ENCODE data around the gene SFRP4.
A peak's percentile ranks its signal among the peaks of the same experiment; 100 is the strongest.

Gene SFRP4

GRCh38 chr7:37942934-37943610 is 26.5 kb upstream of the SFRP4 start:
- CTCF ChIA-PET: no interaction called here
- no peak for DNase-seq

GRCh38 chr7:37933018-37933566 is 16.5 kb upstream of the SFRP4 start:
- no peaks in the 10 kb centered on the region for H3K27me3 Mint-ChIP-seq
- no peak overlapping the region for H3K4me3 Mint-ChIP-seq
- H3K27ac Mint-ChIP-seq: no peak overlapping the region
- DNase-seq: no peak
- CTCF ChIA-PET: interaction anchor here (1.8 kb wide), 1 partner anchor 15 kb away, joined by 4 read pairs; no protein-coding TSS in a partner anchor
- no peaks in the 10 kb centered on the region for H3K36me3 Mint-ChIP-seq
- no peaks in the 10 kb centered on the region for H3K4me1 Mint-ChIP-seq
- no peaks in the 10 kb centered on the region for H3K9me3 Mint-ChIP-seq

More at GRCh38 chr7:37942934-37943610, 26.5 kb upstream of the SFRP4 start:
- Mint-ChIP-seq H3K4me1 (no peaks in the 10 kb centered on the region), H3K4me3 (no peak overlapping the region), H3K9me3 (no peaks in the 10 kb centered on the region), H3K27ac (no peak overlapping the region), H3K27me3 (no peaks in the 10 kb centered on the region), H3K36me3 (no peaks in the 10 kb centered on the region)

- Mint-ChIP-seq H3K27ac (no peak overlapping the region), H3K4me3 (no peak overlapping the region), H3K9me3 (no peaks in the 10 kb centered on the region), H3K4me1 (no peaks in the 10 kb centered on the region), H3K27me3 (no peaks in the 10 kb centered on the region), H3K36me3 (no peaks in the 10 kb centered on the region)
- DNase-seq: no peak
- CTCF ChIA-PET: interaction anchor here (1.8 kb wide), 1 partner anchor 15 kb away, joined by 4 read pairs; no protein-coding TSS in a partner anchor
These were observed 15.9 kb upstream of the SFRP4 start for GRCh38 chr7:37932543-37932942.

- H3K9me3 Mint-ChIP-seq: peaks cover 2% of the 10 kb centered on the region
- H3K36me3 Mint-ChIP-seq: no peaks in the 10 kb centered on the region
- CTCF ChIA-PET: no interaction called here
- H3K4me3 Mint-ChIP-seq: no peak overlapping the region
- no peak for DNase-seq
- H3K4me1 Mint-ChIP-seq: no peaks in the 10 kb centered on the region
- H3K27ac Mint-ChIP-seq: no peak overlapping the region
- H3K27me3 Mint-ChIP-seq: no peaks in the 10 kb centered on the region
These were observed 13.8 kb upstream of the SFRP4 start for GRCh38 chr7:37930226-37930948.

GRCh38 chr7:37928878-37929277 is 12.3 kb upstream of the SFRP4 start:
- Mint-ChIP-seq H3K36me3 (no peaks in the 10 kb centered on the region), H3K27me3 (no peaks in the 10 kb centered on the region), H3K27ac (no peak overlapping the region), H3K9me3 (peaks cover 2% of the 10 kb centered on the region), H3K4me1 (no peaks in the 10 kb centered on the region), H3K4me3 (no peak overlapping the region)
- CTCF ChIA-PET: no interaction called here
- no peak for DNase-seq

GRCh38 chr7:37927773-37928444 is 11.3 kb upstream of the SFRP4 start:
- H3K27ac Mint-ChIP-seq: no peak overlapping the region
- H3K36me3 Mint-ChIP-seq: no peaks in the 10 kb centered on the region
- CTCF ChIA-PET: interaction anchor here (0.6 kb wide), 1 partner anchor 10 kb away, joined by 3 read pairs; no protein-coding TSS in a partner anchor
- no peak overlapping the region for H3K4me3 Mint-ChIP-seq
- H3K4me1 Mint-ChIP-seq: no peaks in the 10 kb centered on the region
- DNase-seq: no peak
- H3K27me3 Mint-ChIP-seq: peaks cover 3% of the 10 kb centered on the region
- H3K9me3 Mint-ChIP-seq: peaks cover 2% of the 10 kb centered on the region

GRCh38 chr7:37925620-37926019 is 9.0 kb upstream of the SFRP4 start:
- no peak overlapping the region for H3K27ac Mint-ChIP-seq
- no peak for DNase-seq
- CTCF ChIA-PET: no interaction called here
- H3K4me3 Mint-ChIP-seq: no peak overlapping the region
- peaks cover 4% of the 10 kb centered on the region for H3K4me1 Mint-ChIP-seq
- H3K36me3 Mint-ChIP-seq: no peaks in the 10 kb centered on the region
- H3K9me3 Mint-ChIP-seq: peaks cover 2% of the 10 kb centered on the region
- peaks cover 21% of the 10 kb centered on the region for H3K27me3 Mint-ChIP-seq

GRCh38 chr7:37924491-37925041 is 7.9 kb upstream of the SFRP4 start:
- H3K27me3 Mint-ChIP-seq: peaks cover 31% of the 10 kb centered on the region
- DNase-seq: no peak
- CTCF ChIA-PET: no interaction called here
- H3K4me1 Mint-ChIP-seq: peaks cover 10% of the 10 kb centered on the region
- peaks cover 2% of the 10 kb centered on the region for H3K9me3 Mint-ChIP-seq
- H3K27ac Mint-ChIP-seq: no peak overlapping the region
- no peaks in the 10 kb centered on the region for H3K36me3 Mint-ChIP-seq
- no peak overlapping the region for H3K4me3 Mint-ChIP-seq

GRCh38 chr7:37923996-37924395 is 7.4 kb upstream of the SFRP4 start:
- Mint-ChIP-seq H3K27ac (no peak overlapping the region), H3K27me3 (peaks cover 37% of the 10 kb centered on the region), H3K36me3 (no peaks in the 10 kb centered on the region), H3K9me3 (peaks cover 2% of the 10 kb centered on the region), H3K4me1 (peaks cover 10% of the 10 kb centered on the region), H3K4me3 (no peak overlapping the region)
- no peak for DNase-seq
- CTCF ChIA-PET: no interaction called here

- no peak overlapping the region for H3K27ac Mint-ChIP-seq
- peaks cover 56% of the 10 kb centered on the region for H3K27me3 Mint-ChIP-seq
These were observed 5.3 kb upstream of the SFRP4 start for GRCh38 chr7:37921876-37922275.

GRCh38 chr7:37920849-37921805 is 4.5 kb upstream of the SFRP4 start:
- H3K27me3 Mint-ChIP-seq: peaks cover 63% of the 10 kb centered on the region

More at GRCh38 chr7:37921876-37922275, 5.3 kb upstream of the SFRP4 start:
- peaks cover 2% of the 10 kb centered on the region for H3K9me3 Mint-ChIP-seq
- no peak overlapping the region for H3K4me3 Mint-ChIP-seq
- H3K4me1 Mint-ChIP-seq: peaks cover 16% of the 10 kb centered on the region
- H3K36me3 Mint-ChIP-seq: no peaks in the 10 kb centered on the region
- no peak for DNase-seq
- CTCF ChIA-PET: no interaction called here

GRCh38 chr7:37920305-37920848 is 3.8 kb upstream of the SFRP4 start, which contains the start of gene EPDR1:
EPDR1 (plus strand) TSS chr7:37920640; CDS start chr7:37920940, 300 bp downstream.
- CTCF ChIA-PET: no interaction called here
- no peaks in the 10 kb centered on the region for H3K9me3 Mint-ChIP-seq
- no peak within 1 kb of the TSS for H3K27ac Mint-ChIP-seq
- peak within 1 kb of the TSS; percentile 67 for H3K4me3 Mint-ChIP-seq
- H3K27me3 Mint-ChIP-seq: peaks cover 71% of the 10 kb centered on the region
- no peaks in the 10 kb centered on the region for H3K36me3 Mint-ChIP-seq
- peaks cover 19% of the 10 kb centered on the region for H3K4me1 Mint-ChIP-seq
- peak; percentile 37 for DNase-seq

More at GRCh38 chr7:37920849-37921805, 4.5 kb upstream of the SFRP4 start:
- peaks cover 1% of the 10 kb centered on the region for H3K9me3 Mint-ChIP-seq
- CTCF ChIA-PET: no interaction called here
- peaks cover 18% of the 10 kb centered on the region for H3K4me1 Mint-ChIP-seq
- H3K4me3 Mint-ChIP-seq: peak overlapping the region; percentile 67
- no peak overlapping the region for H3K27ac Mint-ChIP-seq
- H3K36me3 Mint-ChIP-seq: no peaks in the 10 kb centered on the region
- DNase-seq: peak; percentile 24

- H3K4me3 Mint-ChIP-seq: no peak overlapping the region
- H3K27me3 Mint-ChIP-seq: peaks cover 86% of the 10 kb centered on the region
- CTCF ChIA-PET: interaction anchor here (0.6 to 1.7 kb wide), 5 partner anchors 9 to 19 kb away, joined by 3 to 9 read pairs (median 4); no protein-coding TSS in a partner anchor
- peaks cover 19% of the 10 kb centered on the region for H3K4me1 Mint-ChIP-seq
- H3K36me3 Mint-ChIP-seq: no peaks in the 10 kb centered on the region
- no peak overlapping the region for H3K27ac Mint-ChIP-seq
- DNase-seq: no peak
- H3K9me3 Mint-ChIP-seq: no peaks in the 10 kb centered on the region
These were observed 1.9 kb upstream of the SFRP4 start for GRCh38 chr7:37918526-37918925.
